HepG2 (cell line): Measurements from ENCODE around the gene PEX10. TPM values are rescaled to one million over a fixed set of nuclear protein-coding genes. Genes with fewer than 3 reads are reported as not detected.

ENCODE experiments used
- ATAC-seq: fragments of 200-7000 bp; cut with Tn5 transposase; 3 replicates; pipeline ENCODE4 v1.9.1; 2020; ENCODE audit warnings: mild to moderate bottlenecking, moderate library complexity
- BruUV-seq: library from RNA; stranded (reverse); fragments of 400-500 nt; replicated peaks from 2 replicates; lab custom pipeline; 2021; lab: Mats Ljungman, UMichigan
- CTCF ChIA-PET: fragments of 300-600 bp; formaldehyde crosslinking; extraction: SDS; loops from one replicate; lab custom pipeline; 2021; ENCODE audit warnings: low total read pairs, inconsistent platforms, low intra/inter-chr PET ratio; lab: Yijun Ruan, JAX
- POLR2A ChIA-PET: fragments of 350-600 bp; sonication (Branson Sonifier 250); formaldehyde crosslinking; loops from one replicate; lab custom pipeline; 2020; ENCODE audit warnings: antibody characterized with exemption, inconsistent platforms; lab: Yijun Ruan, JAX
- DNase-seq: peaks from one replicate; pipeline ENCODE4 v3.0.0-alpha.2; 2015; ENCODE audit warnings: low spot score
- FAIRE-seq: peaks from 3 replicates; lab custom pipeline; 2011; peaks lifted over from hg19 to GRCh38; lab: Jason Lieb, UNC
- H2AFZ ChIP-seq: one replicate; pipeline ENCODE4 v1.6.1; 2011; ENCODE audit warnings: low read length, inconsistent platforms
- H3K27ac ChIP-seq: fragments of 300-600 bp; 3 replicates; pipeline ENCODE4 v1.8.0; 2011; ENCODE audit warnings: mixed run types, mild to moderate bottlenecking, mixed read lengths, low read length, inconsistent platforms; ENCODE audit not compliant: insufficient read depth; ENCODE audit errors: extremely low read length
- H3K27me3 ChIP-seq, 2 experiments: fragments of 200-600 bp in 1 of 2; 2 replicates in 1 of 2; 3 replicates in 1 of 2; pipeline versions ENCODE4 v1.6.0 to v1.8.0; 2011; ENCODE audit warnings: low read length in 2 of 2, mild to moderate bottlenecking in 2 of 2, moderate library complexity in 2 of 2, inconsistent platforms in 1 of 2; ENCODE audit not compliant: insufficient read depth in 2 of 2, control insufficient read depth in 1 of 2
- H3K36me3 ChIP-seq, 2 experiments: fragments of 200-600 bp in 1 of 2; replicated peaks in 1 of 2; 2 replicates in 1 of 2; 3 replicates in 1 of 2; pipeline versions ENCODE4 v1.5.1 to v1.8.0; 2011; ENCODE audit warnings: low read length in 2 of 2, inconsistent platforms in 1 of 2; ENCODE audit not compliant: insufficient read depth in 2 of 2, control insufficient read depth in 1 of 2
- H3K4me1 ChIP-seq: 2 replicates; pipeline ENCODE4 v1.5.1; 2012; ENCODE audit warnings: low read length, inconsistent platforms; ENCODE audit not compliant: insufficient read depth
- H3K4me2 ChIP-seq: 2 replicates; pipeline ENCODE4 v1.6.0; 2011; ENCODE audit warnings: low read depth, low read length, inconsistent platforms
- H3K4me3 ChIP-seq, 3 experiments: fragments of 200-600 bp in 1 of 3; sonication (generic), shearing (Covaris generic) in 1 of 3; replicated peaks in 1 of 3; 2 replicates each; pipeline ENCODE4 v1.5.1; 2011 to 2016; ENCODE audit warnings: low read length in 3 of 3, inconsistent platforms in 2 of 3, low read depth in 2 of 3, mild to moderate bottlenecking in 2 of 3, control low read depth in 1 of 3, mixed read lengths in 1 of 3; ENCODE audit not compliant: insufficient read depth in 1 of 3
- H3K79me2 ChIP-seq: one replicate; pipeline ENCODE4 v1.6.1; 2011; ENCODE audit warnings: low read length, inconsistent platforms; ENCODE audit not compliant: insufficient read depth
- H3K9ac ChIP-seq: 2 replicates; pipeline ENCODE4 v1.6.0; 2011; ENCODE audit warnings: mild to moderate bottlenecking, low read depth, low read length, inconsistent platforms; ENCODE audit not compliant: insufficient read depth
- H3K9me3 ChIP-seq: 2 replicates; pipeline ENCODE4 v1.5.1; 2012; ENCODE audit warnings: mild to moderate bottlenecking, low read length
- H4K20me1 ChIP-seq: 2 replicates; pipeline ENCODE4 v1.6.0; 2011; ENCODE audit warnings: inconsistent platforms, mild to moderate bottlenecking, low read length, moderate library complexity; ENCODE audit not compliant: insufficient read depth
- CBFB ChIP-seq: sonication (generic); formaldehyde crosslinking; IDR thresholded peaks from 2 replicates; pipeline ENCODE4 v1.4.0; 2020; ENCODE audit warnings: missing genetic modification reagents
- GLI4 ChIP-seq: sonication (generic); formaldehyde crosslinking; IDR thresholded peaks from 2 replicates; pipeline ENCODE4 v1.5.1; 2020; ENCODE audit warnings: missing genetic modification reagents, mild to moderate bottlenecking, moderate library complexity, borderline replicate concordance
- GPN1 ChIP-seq: sonication (generic); formaldehyde crosslinking; IDR thresholded peaks from 2 replicates; pipeline ENCODE4 v1.5.1; 2020; ENCODE audit warnings: missing genetic modification reagents, borderline replicate concordance
- HIC2 ChIP-seq: sonication (generic); formaldehyde crosslinking; IDR thresholded peaks from 2 replicates; pipeline ENCODE4 v1.9.0; 2022; ENCODE audit warnings: low read depth, missing genetic modification reagents
- HNRNPH1 ChIP-seq: fragments of 200-400 bp; formaldehyde crosslinking; optimal IDR thresholded peaks from 2 replicates; pipeline ENCODE3; 2017; ENCODE audit warnings: mild to moderate bottlenecking, low read depth, low read length
- HNRNPUL1 ChIP-seq: fragments of 200-400 bp; formaldehyde crosslinking; IDR thresholded peaks from 2 replicates; pipeline ENCODE4 v1.6.1; 2017; ENCODE audit warnings: low read depth, mild to moderate bottlenecking, low read length, moderate library complexity
- IRF1 ChIP-seq: sonication (generic); formaldehyde crosslinking; IDR thresholded peaks from 2 replicates; pipeline ENCODE4 v1.4.0; 2020; ENCODE audit warnings: low read depth, mild to moderate bottlenecking, missing genetic modification reagents
- IRF2 ChIP-seq: IDR thresholded peaks from 2 replicates; pipeline ENCODE4 v1.6.1; 2018; ENCODE audit warnings: missing genetic modification reagents, missing compliant biosample characterization
- NFYB ChIP-seq: sonication (generic); formaldehyde crosslinking; IDR thresholded peaks from 2 replicates; pipeline ENCODE4 v1.4.0; 2020; ENCODE audit warnings: missing genetic modification reagents
- UBTF ChIP-seq: sonication (generic); formaldehyde crosslinking; IDR thresholded peaks from 2 replicates; pipeline ENCODE4 v1.4.0; 2020; ENCODE audit warnings: mild to moderate bottlenecking, missing genetic modification reagents
- ZMYM4 ChIP-seq: sonication (generic); formaldehyde crosslinking; IDR thresholded peaks from 2 replicates; pipeline ENCODE4 v1.8.1; 2023; ENCODE audit warnings: mild to moderate bottlenecking, missing genetic modification reagents
- ZNF160 ChIP-seq: sonication (generic); formaldehyde crosslinking; IDR thresholded peaks from 2 replicates; pipeline ENCODE4 v1.8.0; 2022; ENCODE audit warnings: mild to moderate bottlenecking, inconsistent platforms, missing genetic modification reagents
- ZNF280B ChIP-seq: sonication (generic); formaldehyde crosslinking; IDR thresholded peaks from 2 replicates; pipeline ENCODE4 v1.5.0; 2020; ENCODE audit warnings: missing genetic modification reagents, mild to moderate bottlenecking, borderline replicate concordance
- ZNF292 ChIP-seq: sonication (generic); formaldehyde crosslinking; IDR thresholded peaks from 2 replicates; pipeline ENCODE4 v1.8.1; 2022; ENCODE audit warnings: mild to moderate bottlenecking, low read depth, missing genetic modification reagents, borderline replicate concordance
- ZNF44 ChIP-seq: sonication (generic); formaldehyde crosslinking; IDR thresholded peaks from 2 replicates; pipeline ENCODE4 v1.5.1; 2020; ENCODE audit warnings: mild to moderate bottlenecking, missing genetic modification reagents
- ZNF496 ChIP-seq: sonication (generic); formaldehyde crosslinking; IDR thresholded peaks from 2 replicates; pipeline ENCODE4 v1.8.1; 2023; ENCODE audit warnings: mild to moderate bottlenecking, moderate library complexity, missing genetic modification reagents; ENCODE audit not compliant: insufficient replicate concordance
- ZNF530 ChIP-seq: sonication (generic); formaldehyde crosslinking; IDR thresholded peaks from 2 replicates; pipeline ENCODE4 v1.5.0; 2020; ENCODE audit warnings: low read depth, mild to moderate bottlenecking, missing genetic modification reagents
- ZNF660 ChIP-seq: sonication (generic); formaldehyde crosslinking; IDR thresholded peaks from 2 replicates; pipeline ENCODE4 v1.5.1; 2020; ENCODE audit warnings: mild to moderate bottlenecking, low read depth, missing genetic modification reagents, borderline replicate concordance
- ZNF772 ChIP-seq: sonication (generic); formaldehyde crosslinking; IDR thresholded peaks from 2 replicates; pipeline ENCODE4 v1.5.0; 2020; ENCODE audit warnings: mild to moderate bottlenecking, missing genetic modification reagents
- WGBS: methylation state at CpG from one replicate; pipeline ENCODE4 v1.1.6; 2017; ENCODE audit warnings: low lambda C conversion rate; 5-methylcytosine and 5-hydroxymethylcytosine counted together
- in situ Hi-C: cut with HindIII; loops from 2 replicates; pipeline ENCODE4 v1.10.0; 2017; ENCODE audit warnings: low pct_unique_long_range_greater_than_20kb; ENCODE audit not compliant: extremely low pct_ligation_motif_present
- intact Hi-C: fragments of 100-400 bp; cut with micrococcal nuclease; formaldehyde crosslinking; loops from one replicate; pipeline ENCODE4 v1.10.0; 2022; ENCODE audit not compliant: unreplicated experiment
- polyA plus RNA-seq, 8 experiments: library from polyadenylated mRNA; depleted of rRNA in 3 of 8; stranded (reverse) in 7 of 8; unstranded in 1 of 8; fragments of >200 nt; fragmentation: Illumina TruSeq in 4 of 8; extraction: Trizol in 4 of 8; gene quantifications; 2 replicates each; pipeline versions ENCODE4 v1.2.1 to v1.2.3, GENCODE V29; 2011 to 2016; ENCODE audit warnings: low read depth in 4 of 8, missing spikeins in 1 of 8, mixed read lengths in 1 of 8; ENCODE audit not compliant: insufficient read depth in 1 of 8
- total RNA-seq, 5 experiments: library from RNA; depleted of rRNA; stranded (reverse); fragments of >200 nt; fragmentation: Illumina TruSeq; extraction: Trizol; gene quantifications; 2 replicates each; pipeline ENCODE4 v1.2.3, GENCODE V29; 2016; ENCODE audit warnings: low read depth in 1 of 5

The PEX10 gene
- total and polyA plus RNA-seq, 2 of the 13 experiments (the other 11 are each of a cell fraction or from before 2014, with no cell fraction given) = 16.1 to 39.6 TPM

GRCh38 chr1:2356401-2356800, 56.0 kb downstream of the PEX10 start:
- H3K4me3 ChIP-seq = no peak overlapping the region
- no peaks in the 10 kb centered on the region for H3K4me1 ChIP-seq
- POLR2A ChIA-PET = no interaction called here
- no peaks in the 10 kb centered on the region for H3K9me3 ChIP-seq
- no peak overlapping the region for H3K4me2 ChIP-seq
- H4K20me1 ChIP-seq = no peaks in the 10 kb centered on the region
- intact Hi-C loops (no loop called here), in situ Hi-C loops (no loop called here)
- no TSS peak for BruUV-seq
- ATAC-seq (no peak), DNase-seq (no peak), FAIRE-seq (no peak)
- no peaks in the 10 kb centered on the region for H3K36me3 ChIP-seq
- H3K79me2 ChIP-seq = no peaks in the 10 kb centered on the region
- TF ChIP-seq ZMYM4 = no peak
- TF ChIP-seq UBTF (CRISPR knock-in tag) = no peak
- no peak for TF ChIP-seq ZNF660 (CRISPR knock-in tag)
- TF ChIP-seq GLI4 (CRISPR knock-in tag) = no peak
- no peak for TF ChIP-seq ZNF292 (CRISPR knock-in tag)
- no peak for TF ChIP-seq ZNF280B (CRISPR knock-in tag)
- no peak for TF ChIP-seq HNRNPUL1
- no peak for TF ChIP-seq CBFB (CRISPR knock-in tag)
- TF ChIP-seq ZNF160 (CRISPR knock-in tag) = no peak
- TF ChIP-seq NFYB (CRISPR knock-in tag) = no peak
- no peak for TF ChIP-seq ZNF496 (CRISPR knock-in tag)
- TF ChIP-seq ZNF772 (CRISPR knock-in tag) = no peak
- TF ChIP-seq IRF1 = no peak
- no peak for TF ChIP-seq GPN1 (CRISPR knock-in tag)
- no peak for TF ChIP-seq ZNF44 (CRISPR knock-in tag)
- TF ChIP-seq HIC2 (CRISPR knock-in tag) = no peak
- no peak for TF ChIP-seq IRF2 (CRISPR knock-in tag)
- TF ChIP-seq HNRNPH1 = no peak
- no peak for TF ChIP-seq ZNF530 (CRISPR knock-in tag)
- TF ChIP-seq, all 625 proteins: peak for 0
- H3K9ac ChIP-seq = no peak overlapping the region
- no peak overlapping the region for H3K27ac ChIP-seq
- H2AFZ ChIP-seq = no peak overlapping the region
- peaks cover 0 to 10% of the 10 kb centered on the region in 2 experiments; a peak in 2 of 5 replicates for H3K27me3 ChIP-seq
- CTCF ChIA-PET = no interaction called here
- 60% methylated on average over 1 of the region's 15 CpGs for WGBS
